Neural progenitor cell (in vitro differentiated cells): ENCODE data around the gene KLRC4.

Source experiments
- EZH2 ChIP-seq: fragments of 200-600 bp; sonication (generic); IDR thresholded peaks from 2 replicates; pipeline ENCODE4 v1.6.1; 2017; ENCODE audit warnings: antibody characterized with exemption, mild to moderate bottlenecking, moderate library complexity
- EZH2phosphoT487 ChIP-seq: fragments of 200-600 bp; sonication (generic); IDR thresholded peaks from 2 replicates; pipeline ENCODE4 v1.6.1; 2017; ENCODE audit warnings: antibody characterized with exemption
- TF ChIP-seq, protein P1 (sequence below): fragments of 200-600 bp; sonication (generic); IDR thresholded peaks from 2 replicates; pipeline ENCODE4 v1.5.1; 2017; ENCODE audit warnings: antibody characterized with exemption, mild to moderate bottlenecking

GRCh38 chr12:10453156-10453555 lies 43.6 kb upstream of the KLRC4 start, which contains the start of gene KLRC1:
- TF ChIP-seq, protein P1, sequence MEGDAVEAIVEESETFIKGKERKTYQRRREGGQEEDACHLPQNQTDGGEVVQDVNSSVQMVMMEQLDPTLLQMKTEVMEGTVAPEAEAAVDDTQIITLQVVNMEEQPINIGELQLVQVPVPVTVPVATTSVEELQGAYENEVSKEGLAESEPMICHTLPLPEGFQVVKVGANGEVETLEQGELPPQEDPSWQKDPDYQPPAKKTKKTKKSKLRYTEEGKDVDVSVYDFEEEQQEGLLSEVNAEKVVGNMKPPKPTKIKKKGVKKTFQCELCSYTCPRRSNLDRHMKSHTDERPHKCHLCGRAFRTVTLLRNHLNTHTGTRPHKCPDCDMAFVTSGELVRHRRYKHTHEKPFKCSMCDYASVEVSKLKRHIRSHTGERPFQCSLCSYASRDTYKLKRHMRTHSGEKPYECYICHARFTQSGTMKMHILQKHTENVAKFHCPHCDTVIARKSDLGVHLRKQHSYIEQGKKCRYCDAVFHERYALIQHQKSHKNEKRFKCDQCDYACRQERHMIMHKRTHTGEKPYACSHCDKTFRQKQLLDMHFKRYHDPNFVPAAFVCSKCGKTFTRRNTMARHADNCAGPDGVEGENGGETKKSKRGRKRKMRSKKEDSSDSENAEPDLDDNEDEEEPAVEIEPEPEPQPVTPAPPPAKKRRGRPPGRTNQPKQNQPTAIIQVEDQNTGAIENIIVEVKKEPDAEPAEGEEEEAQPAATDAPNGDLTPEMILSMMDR: no peak
- no peak for TF ChIP-seq EZH2
- no peak for TF ChIP-seq EZH2phosphoT487
